K562 (cell line): Measurements from ENCODE around the gene SORT1. TPM values are rescaled to one million over a fixed set of nuclear protein-coding genes. Genes with fewer than 3 reads are reported as not detected.
A peak's percentile ranks its signal among the peaks of the same experiment; 100 is the strongest.

Experiments
- CC2D1A ChIP-seq: fragments of 450-650 bp; IDR thresholded peaks from 2 replicates; pipeline ENCODE4 v1.6.1; 2017; ENCODE audit warnings: mild to moderate bottlenecking
- DMBX1 ChIP-seq: fragments of 250-450 bp; sonication (Bioruptor Pico); IDR thresholded peaks from 2 replicates; pipeline ENCODE4 v1.8.0; 2022; ENCODE audit warnings: inconsistent platforms, mild to moderate bottlenecking, moderate library complexity, borderline replicate concordance
- ELF4 ChIP-seq: fragments of 450-650 bp; formaldehyde crosslinking; IDR thresholded peaks from 2 replicates; pipeline ENCODE4 v1.4.0; 2022; ENCODE audit warnings: missing genetic modification characterization
- ETV5 ChIP-seq: sonication (generic); formaldehyde crosslinking; IDR thresholded peaks from 2 replicates; pipeline ENCODE4 v1.4.0; 2020; ENCODE audit warnings: low read depth, mild to moderate bottlenecking, missing genetic modification reagents
- HNRNPK ChIP-seq: fragments of 200-400 bp; formaldehyde crosslinking; IDR thresholded peaks from one replicate; pipeline ENCODE4 v1.6.1; 2018; ENCODE audit warnings: mild to moderate bottlenecking, low read depth, low read length; ENCODE audit not compliant: poor library complexity, severe bottlenecking
- HNRNPL ChIP-seq: fragments of 200-400 bp; formaldehyde crosslinking; IDR thresholded peaks from 2 replicates; pipeline ENCODE4 v1.6.1; 2017; ENCODE audit warnings: low read depth, mild to moderate bottlenecking, low read length
- HSF4 ChIP-seq: fragments of 250-450 bp; sonication (Bioruptor Pico); IDR thresholded peaks from 2 replicates; pipeline ENCODE4 v2.1.2; 2022; ENCODE audit warnings: mild to moderate bottlenecking, moderate library complexity, borderline replicate concordance
- L3MBTL2 ChIP-seq: fragments of 450-650 bp; IDR thresholded peaks from 2 replicates; pipeline ENCODE4 v1.6.1; 2016; ENCODE audit warnings: mild to moderate bottlenecking, moderate library complexity
- MAFK ChIP-seq: IDR thresholded peaks from 2 replicates; pipeline ENCODE4 v1.6.1; 2011; ENCODE audit warnings: low read length, improper control_type of control experiment
- NFE2 ChIP-seq: IDR thresholded peaks from 2 replicates; pipeline ENCODE4 v1.6.1; 2014; ENCODE audit warnings: antibody characterized with exemption, low read depth
- PHF8 ChIP-seq: fragments of 200-600 bp; sonication (generic); IDR thresholded peaks from 2 replicates; pipeline ENCODE4 v1.6.1; 2012; ENCODE audit warnings: mixed run types, mild to moderate bottlenecking, inconsistent platforms, low read length, moderate library complexity, borderline replicate concordance
- RAD51 ChIP-seq: fragments of 450-650 bp; IDR thresholded peaks from 2 replicates; pipeline ENCODE4 v1.7.1; 2016; ENCODE audit warnings: low read depth, mild to moderate bottlenecking, borderline replicate concordance
- REST ChIP-seq, 2 experiments: fragments of 450-650 bp; formaldehyde crosslinking in 1 of 2; IDR thresholded peaks; 2 replicates each; pipeline versions ENCODE4 v1.4.0 to v1.6.1; 2014 to 2020; ENCODE audit warnings: mild to moderate bottlenecking in 2 of 2, borderline replicate concordance in 1 of 2, low read depth in 1 of 2
- ZNF316 ChIP-seq: fragments of 450-650 bp; IDR thresholded peaks from 2 replicates; pipeline ENCODE4 v1.6.1; 2016
- ZNF347 ChIP-seq: fragments of 450-650 bp; formaldehyde crosslinking; IDR thresholded peaks from 2 replicates; pipeline ENCODE4 v1.4.0; 2020; ENCODE audit warnings: low read depth, mild to moderate bottlenecking, moderate library complexity
- polyA plus RNA-seq, 8 experiments: library from polyadenylated mRNA; depleted of rRNA in 4 of 8; stranded (reverse) in 5 of 8; unstranded in 3 of 8; fragments of >200 nt; fragmentation: Nextera tagmentation in 2 of 8; fragmentation: Illumina TruSeq in 1 of 8; extraction: Ambion mirVana in 2 of 8; extraction: Trizol in 1 of 8; gene quantifications; 2 replicates each; pipeline versions ENCODE4 v1.2.1 to v1.2.3, GENCODE V29; 2011 to 2014; ENCODE audit warnings: inconsistent platforms in 1 of 8, missing spikeins in 1 of 8
- total RNA-seq, 7 experiments: library from RNA; depleted of rRNA in 6 of 7; stranded (reverse); fragments of >200 nt in 6 of 7; fragmentation: Illumina TruSeq in 2 of 7; extraction: Trizol in 2 of 7; gene quantifications; 2 replicates each; pipeline versions ENCODE4 v1.2.1 to v1.2.3, GENCODE V29; 2011 to 2021; ENCODE audit warnings: low replicate concordance in 1 of 7
- TF ChIP-seq, protein P1 (sequence below): fragments of 450-650 bp; IDR thresholded peaks from 2 replicates; pipeline ENCODE4 v1.6.1; 2018; ENCODE audit not compliant: partially characterized antibody

Gene SORT1
- total and polyA plus RNA-seq, 9 of the 15 experiments (the other 6 are each of a cell fraction or from before 2014, with no cell fraction given): 27.4 to 112 (median 65.0) TPM

DNA sequence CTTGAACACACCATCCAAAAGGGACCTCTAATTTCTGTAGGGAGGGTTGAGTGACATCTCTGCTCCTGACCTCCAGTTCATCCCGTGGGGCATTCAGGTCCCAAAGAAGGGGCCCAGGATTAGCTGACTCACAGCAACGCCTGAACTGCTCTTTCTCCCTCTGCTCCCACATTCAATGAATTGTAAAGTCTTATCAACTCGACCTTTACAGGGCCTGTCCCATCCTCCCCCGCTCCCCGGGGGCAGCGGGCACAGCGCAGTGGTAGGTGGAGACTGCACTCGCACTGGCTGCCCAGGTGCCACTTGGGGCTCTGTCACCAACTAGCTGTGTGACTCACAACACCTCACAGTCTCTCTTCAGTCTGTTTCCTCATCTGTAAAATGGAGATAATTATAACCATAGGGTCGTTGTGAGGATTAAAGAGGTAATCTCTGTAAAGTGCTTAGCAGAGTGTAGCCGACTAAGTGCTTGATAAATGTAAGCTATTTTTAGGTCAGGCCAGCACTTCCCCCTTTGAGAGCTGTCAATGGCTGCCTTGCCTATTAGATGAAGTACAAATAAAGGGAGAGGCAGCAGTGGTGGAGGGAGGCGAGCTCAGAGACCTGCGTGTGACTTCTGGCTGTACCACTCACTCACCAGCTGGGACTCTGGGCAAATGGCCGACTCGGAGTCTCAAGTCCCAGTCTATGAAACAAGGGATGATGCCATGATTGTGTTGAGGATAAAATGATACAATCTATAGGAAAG is 90.3 kb downstream of the SORT1 start (continued):
- TF ChIP-seq REST (IDR thresholded peaks at IDR 0.05; ENCODE audit: borderline replicate concordance) (peak; percentile 7; the same call in 1 of the 2 replicates), REST (CRISPR knock-in tag; IDR thresholded peaks at IDR 0.05; ENCODE audit: low read depth) (no peak), ZNF347 (CRISPR knock-in tag) (no peak), CC2D1A (peak; percentile 12; the same call in 1 of the 2 replicates), ZNF316 (peak; percentile 78), ELF4 (CRISPR knock-in tag) (no peak), HNRNPK (no peak), ETV5 (CRISPR knock-in tag) (peak; percentile 59; the same call in 1 of the 2 replicates), L3MBTL2 (no peak; the same call in 1 of the 2 replicates), MAFK (peak; percentile 33; the same call in 1 of the 2 replicates), HSF4 (CRISPR knock-in tag) (no peak), RAD51 (no peak), HNRNPL (0 out of 2 replicates have a peak, but pooled peaks have one; percentile 82), PHF8 (no peak; the same call in 1 of the 2 replicates), NFE2 (peak; percentile 87), DMBX1 (CRISPR knock-in tag) (0 out of 2 replicates have a peak, but pooled peaks have one; percentile 46)
- TF ChIP-seq, protein P1, sequence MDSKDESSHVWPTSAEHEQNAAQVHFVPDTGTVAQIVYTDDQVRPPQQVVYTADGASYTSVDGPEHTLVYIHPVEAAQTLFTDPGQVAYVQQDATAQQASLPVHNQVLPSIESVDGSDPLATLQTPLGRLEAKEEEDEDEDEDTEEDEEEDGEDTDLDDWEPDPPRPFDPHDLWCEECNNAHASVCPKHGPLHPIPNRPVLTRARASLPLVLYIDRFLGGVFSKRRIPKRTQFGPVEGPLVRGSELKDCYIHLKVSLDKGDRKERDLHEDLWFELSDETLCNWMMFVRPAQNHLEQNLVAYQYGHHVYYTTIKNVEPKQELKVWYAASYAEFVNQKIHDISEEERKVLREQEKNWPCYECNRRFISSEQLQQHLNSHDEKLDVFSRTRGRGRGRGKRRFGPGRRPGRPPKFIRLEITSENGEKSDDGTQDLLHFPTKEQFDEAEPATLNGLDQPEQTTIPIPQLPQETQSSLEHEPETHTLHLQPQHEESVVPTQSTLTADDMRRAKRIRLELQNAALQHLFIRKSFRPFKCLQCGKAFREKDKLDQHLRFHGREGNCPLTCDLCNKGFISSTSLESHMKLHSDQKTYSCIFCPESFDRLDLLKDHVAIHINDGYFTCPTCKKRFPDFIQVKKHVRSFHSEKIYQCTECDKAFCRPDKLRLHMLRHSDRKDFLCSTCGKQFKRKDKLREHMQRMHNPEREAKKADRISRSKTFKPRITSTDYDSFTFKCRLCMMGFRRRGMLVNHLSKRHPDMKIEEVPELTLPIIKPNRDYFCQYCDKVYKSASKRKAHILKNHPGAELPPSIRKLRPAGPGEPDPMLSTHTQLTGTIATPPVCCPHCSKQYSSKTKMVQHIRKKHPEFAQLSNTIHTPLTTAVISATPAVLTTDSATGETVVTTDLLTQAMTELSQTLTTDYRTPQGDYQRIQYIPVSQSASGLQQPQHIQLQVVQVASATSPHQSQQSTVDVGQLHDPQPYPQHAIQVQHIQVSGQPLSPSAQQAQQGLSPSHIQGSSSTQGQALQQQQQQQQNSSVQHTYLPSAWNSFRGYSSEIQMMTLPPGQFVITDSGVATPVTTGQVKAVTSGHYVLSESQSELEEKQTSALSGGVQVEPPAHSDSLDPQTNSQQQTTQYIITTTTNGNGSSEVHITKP: peak; percentile 60
